Rectal smooth muscle tissue (tissue), 1 donor: ENCODE measurements around the gene CTNND2.
"Not testable (repeated sequence)": the region's sequence is repeated elsewhere in the genome, so short reads cannot be mapped to it uniquely, and the experiment has no call there.

Experiments used
- H3K27ac ChIP-seq: one replicate; pipeline ENCODE4 v1.7.0; 2013; ENCODE audit warnings: low read depth, low read length, inconsistent platforms
- H3K27me3 ChIP-seq: one replicate; pipeline ENCODE4 v1.7.0; 2013; ENCODE audit warnings: low read length; ENCODE audit not compliant: control insufficient read depth, insufficient read depth
- H3K36me3 ChIP-seq: one replicate; pipeline ENCODE4 v1.7.0; 2013; ENCODE audit warnings: low read length; ENCODE audit not compliant: control insufficient read depth, insufficient read depth
- H3K4me1 ChIP-seq: one replicate; pipeline ENCODE4 v1.7.0; 2013; ENCODE audit warnings: low read length; ENCODE audit not compliant: control insufficient read depth, insufficient read depth
- H3K4me3 ChIP-seq: one replicate; pipeline ENCODE4 v1.7.0; 2013; ENCODE audit warnings: low read length
- H3K9ac ChIP-seq: one replicate; pipeline ENCODE4 v1.7.0; 2013; ENCODE audit warnings: low read length

The CTNND2 gene

DNA sequence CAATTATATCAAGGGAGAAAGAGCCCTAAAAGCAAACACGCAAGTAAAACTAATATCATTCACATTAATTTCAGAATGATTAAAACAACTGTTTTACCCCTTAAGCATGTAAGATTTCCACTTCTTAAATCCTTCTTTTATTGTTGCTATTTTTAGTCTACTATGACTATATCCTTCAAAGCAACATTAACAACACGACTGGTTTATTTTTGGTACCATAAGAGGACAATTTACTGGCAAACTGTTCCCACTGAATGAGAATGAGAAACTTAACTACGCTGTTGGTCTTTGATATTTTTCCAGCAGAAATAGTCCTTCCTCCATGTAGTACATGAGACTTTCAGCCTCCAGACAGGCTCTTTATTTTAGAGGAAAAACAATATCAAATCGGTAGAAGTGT, 281.5 kb downstream of the CTNND2 start:
- H3K4me3 ChIP-seq, result no peak overlapping the region
- no peaks in the 10 kb centered on the region for H3K27me3 ChIP-seq
- H3K9ac ChIP-seq, result no peak overlapping the region
- H3K36me3 ChIP-seq, result no peaks in the 10 kb centered on the region
- no peaks in the 10 kb centered on the region for H3K4me1 ChIP-seq
- no peak overlapping the region for H3K27ac ChIP-seq

DNA sequence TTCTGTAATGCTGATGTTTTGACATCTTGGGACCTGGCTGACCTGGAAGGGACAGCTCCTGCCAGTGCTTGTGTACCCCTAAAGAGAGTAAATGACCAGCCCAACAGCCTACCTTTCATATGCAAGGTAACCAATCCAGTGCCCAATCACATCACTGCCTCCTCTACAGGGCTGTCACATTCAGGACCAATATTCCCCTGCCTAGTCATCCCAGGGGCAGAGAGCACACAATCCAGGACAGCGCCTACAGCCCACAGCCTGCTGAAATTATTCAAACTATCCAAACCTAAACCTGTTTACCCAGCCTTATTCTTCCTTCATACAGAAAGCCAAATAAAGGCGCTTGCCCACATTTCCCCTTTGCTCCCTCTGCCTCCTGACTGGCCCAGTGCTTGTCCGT, 284.1 kb downstream of the CTNND2 start:
- no peak overlapping the region for H3K4me3 ChIP-seq
- no peak overlapping the region for H3K27ac ChIP-seq
- no peaks in the 10 kb centered on the region for H3K4me1 ChIP-seq
- H3K36me3 ChIP-seq, result no peaks in the 10 kb centered on the region
- no peak overlapping the region for H3K9ac ChIP-seq
- H3K27me3 ChIP-seq, result no peaks in the 10 kb centered on the region

DNA sequence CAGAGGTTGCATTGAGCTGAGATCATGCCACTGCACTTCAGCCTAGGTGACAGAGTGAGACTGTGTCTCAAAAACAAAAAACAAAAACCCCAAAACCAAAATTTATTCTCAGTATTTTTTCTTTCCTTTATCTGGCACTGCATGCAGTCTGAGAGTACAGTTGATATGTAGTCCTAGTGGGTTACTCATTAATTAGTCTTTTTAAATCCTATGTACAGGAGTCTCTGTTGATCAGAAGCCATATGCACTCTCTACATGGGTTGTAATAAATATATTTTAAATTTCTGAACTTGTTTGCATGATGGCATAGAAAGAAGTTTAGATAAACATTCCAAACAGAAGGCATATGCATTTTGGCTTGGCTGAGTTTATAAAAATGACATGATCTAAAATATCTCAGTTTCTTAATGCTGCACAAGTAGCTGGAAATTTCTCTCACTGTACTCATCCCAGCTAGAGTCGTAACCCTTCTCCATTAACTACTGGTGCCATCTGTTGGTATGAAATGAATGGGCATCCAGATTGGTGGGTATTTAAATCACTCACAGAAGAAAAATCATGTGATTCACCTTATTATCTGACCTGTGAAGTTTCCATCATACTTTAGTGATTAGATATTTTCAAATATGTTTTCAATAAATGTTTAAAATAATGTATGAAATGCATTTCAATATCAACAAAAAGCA, 284.8 kb downstream of the CTNND2 start:
- Histone ChIP-seq H3K4me3 (no peak overlapping the region), H3K27ac (no peak overlapping the region), H3K36me3 (no peaks in the 10 kb centered on the region), H3K4me1 (no peaks in the 10 kb centered on the region), H3K9ac (no peak overlapping the region), H3K27me3 (no peaks in the 10 kb centered on the region)

DNA sequence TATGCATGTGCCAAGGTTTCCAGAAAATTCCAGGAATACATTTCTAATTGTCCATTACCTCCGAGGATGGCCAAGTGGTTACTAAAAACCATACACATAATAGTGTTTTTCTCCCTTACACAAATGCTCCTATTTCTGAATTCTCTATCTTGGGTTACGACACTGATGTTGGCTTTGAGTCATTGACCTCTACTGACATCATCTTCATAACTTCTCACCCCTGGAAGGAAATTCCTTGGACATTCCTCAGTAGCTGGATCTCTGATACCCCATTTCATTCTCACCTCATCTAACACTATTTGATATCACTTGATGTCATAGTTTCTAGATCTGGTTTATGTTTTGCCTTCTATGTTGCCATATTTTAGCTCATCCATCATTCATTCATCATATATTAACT, 287.2 kb downstream of the CTNND2 start:
- Histone ChIP-seq H3K9ac (no peak overlapping the region), H3K36me3 (no peaks in the 10 kb centered on the region), H3K27ac (no peak overlapping the region), H3K27me3 (no peaks in the 10 kb centered on the region), H3K4me3 (no peak overlapping the region), H3K4me1 (no peaks in the 10 kb centered on the region)

DNA sequence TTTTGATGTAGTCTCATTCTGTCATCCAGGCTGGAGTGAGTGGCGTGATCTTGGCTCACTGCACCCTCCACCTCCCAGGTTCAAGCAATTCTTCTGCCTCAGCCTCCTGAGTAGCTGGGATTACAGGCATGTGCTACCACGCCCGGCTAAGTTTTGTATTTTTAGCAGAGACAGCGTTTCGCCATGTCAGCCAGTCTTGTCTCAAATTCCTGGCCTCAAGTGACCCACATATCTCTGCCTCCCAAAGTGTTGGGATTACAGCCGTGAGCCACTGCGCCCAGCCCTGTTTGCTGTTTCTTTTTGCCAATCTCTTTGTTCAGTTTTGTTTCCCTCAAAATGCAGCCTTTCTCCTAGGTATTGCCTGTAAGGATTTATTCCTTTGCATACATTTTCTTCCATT, 287.6 kb downstream of the CTNND2 start:
- not testable (repeated sequence) for H3K27ac ChIP-seq, H3K27me3 ChIP-seq, H3K9ac ChIP-seq, H3K4me1 ChIP-seq, H3K4me3 ChIP-seq, H3K36me3 ChIP-seq

DNA sequence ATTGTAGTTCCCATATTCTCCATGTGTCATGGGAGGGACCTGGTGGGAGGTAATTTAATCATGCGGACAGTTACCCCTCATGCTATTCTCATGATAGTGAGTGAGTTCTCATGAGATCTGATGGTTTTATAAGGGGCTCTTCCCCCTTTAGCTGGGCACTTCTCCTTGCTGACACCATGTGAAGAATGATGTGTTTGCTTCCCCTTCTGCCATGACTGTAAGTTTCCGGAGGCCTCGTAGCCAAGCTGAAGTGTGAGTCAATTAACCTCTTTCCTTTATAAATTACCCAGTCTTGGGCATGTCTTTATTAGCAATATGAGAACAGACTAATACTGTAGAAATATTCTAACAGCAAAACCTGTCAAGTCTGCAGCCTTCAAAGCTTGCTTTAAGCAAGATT, 293.2 kb downstream of the CTNND2 start:
- no peak overlapping the region for H3K9ac ChIP-seq
- H3K4me1 ChIP-seq, result no peaks in the 10 kb centered on the region
- no peak overlapping the region for H3K4me3 ChIP-seq
- no peaks in the 10 kb centered on the region for H3K27me3 ChIP-seq
- no peaks in the 10 kb centered on the region for H3K36me3 ChIP-seq
- H3K27ac ChIP-seq, result no peak overlapping the region

DNA sequence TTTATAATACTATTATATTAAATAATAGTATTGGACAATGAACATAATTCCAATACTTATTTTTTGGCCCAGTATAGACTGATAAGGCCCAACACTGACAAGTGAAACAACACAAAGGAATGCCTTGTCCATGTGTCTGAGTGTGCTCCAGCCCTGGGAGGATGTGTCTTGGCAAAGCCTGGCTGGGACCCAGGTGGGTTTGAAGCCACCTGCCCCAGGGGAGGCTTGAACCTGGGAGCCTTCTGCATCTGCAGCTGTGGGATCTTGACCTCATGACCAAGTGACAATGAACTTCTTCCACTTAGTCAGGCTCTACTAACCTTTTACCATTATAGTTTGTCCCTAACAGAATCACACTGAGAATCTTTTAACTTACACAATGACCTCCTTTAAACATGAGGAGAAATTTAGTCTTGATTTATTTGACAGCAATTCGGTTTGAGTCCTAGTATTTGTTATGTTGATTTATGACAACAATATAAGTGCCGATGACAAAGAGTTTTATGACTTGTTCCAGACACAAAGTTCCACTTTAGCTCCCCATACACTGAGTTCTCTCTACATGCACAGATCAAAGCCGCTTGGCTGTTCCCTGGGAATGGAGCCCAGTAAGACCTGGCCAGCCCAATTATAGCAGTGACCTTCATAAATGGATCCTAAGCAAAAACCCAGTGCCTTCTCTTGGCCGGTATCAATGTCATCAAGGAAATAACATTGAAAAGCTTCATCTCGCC, 294.5 kb downstream of the CTNND2 start:
- H3K4me1 ChIP-seq, result no peaks in the 10 kb centered on the region
- H3K27ac ChIP-seq, result no peak overlapping the region
- no peak overlapping the region for H3K9ac ChIP-seq
- no peak overlapping the region for H3K4me3 ChIP-seq
- no peaks in the 10 kb centered on the region for H3K36me3 ChIP-seq
- no peaks in the 10 kb centered on the region for H3K27me3 ChIP-seq

DNA sequence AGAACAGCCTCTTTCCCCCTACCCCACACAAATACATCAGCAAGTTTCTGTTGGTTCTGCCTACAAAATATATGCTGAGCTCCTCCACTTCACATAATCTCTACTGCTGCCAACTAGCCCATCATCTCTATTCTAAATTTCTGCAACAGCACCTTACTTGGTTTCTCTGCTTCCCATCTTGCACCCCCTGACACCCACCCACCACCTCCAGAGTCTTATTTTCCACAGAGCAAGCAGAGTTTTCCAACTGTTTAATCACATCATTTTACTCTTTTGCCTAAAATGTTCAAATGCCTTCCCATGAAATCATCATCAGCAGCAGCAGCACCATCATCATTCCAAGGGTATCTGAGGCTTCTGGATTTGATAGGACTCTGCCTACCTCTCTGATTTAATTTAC, 295.7 kb downstream of the CTNND2 start:
- no peak overlapping the region for H3K9ac ChIP-seq

DNA sequence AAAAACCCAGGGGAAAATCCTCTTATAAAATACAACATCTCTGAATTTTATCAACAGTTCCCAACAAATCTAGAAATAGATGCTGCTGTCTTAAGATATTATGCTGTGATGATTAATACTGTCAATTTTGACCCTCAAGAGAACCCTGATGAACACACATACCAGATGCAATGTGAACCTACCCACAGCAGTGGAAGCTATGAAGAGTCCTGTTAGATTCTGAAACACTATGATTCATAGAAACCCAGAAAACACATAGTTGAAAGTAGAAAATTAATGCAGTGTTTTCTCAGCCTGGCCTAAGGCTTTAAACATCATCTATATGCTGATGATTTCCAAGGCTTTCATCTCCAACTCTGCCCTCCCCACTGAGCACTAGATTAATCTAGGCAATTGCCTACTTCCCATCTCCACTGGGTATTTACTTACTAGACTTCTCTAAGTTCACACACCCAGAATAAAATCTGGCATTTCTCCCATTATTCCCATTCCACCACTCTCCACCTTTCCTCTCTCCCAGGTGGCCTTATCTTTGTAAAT, 296.2 kb downstream of the CTNND2 start:
- no peak overlapping the region for H3K9ac ChIP-seq
- H3K36me3 ChIP-seq, result no peaks in the 10 kb centered on the region
- no peak overlapping the region for H3K4me3 ChIP-seq
- H3K27ac ChIP-seq, result no peak overlapping the region
- H3K4me1 ChIP-seq, result no peaks in the 10 kb centered on the region
- H3K27me3 ChIP-seq, result no peaks in the 10 kb centered on the region

More for the DNA sequence above, 295.7 kb downstream of the CTNND2 start:
- no peaks in the 10 kb centered on the region for H3K36me3 ChIP-seq
- H3K27ac ChIP-seq, result no peak overlapping the region
- H3K4me1 ChIP-seq, result no peaks in the 10 kb centered on the region
- H3K4me3 ChIP-seq, result no peak overlapping the region
- H3K27me3 ChIP-seq, result no peaks in the 10 kb centered on the region

DNA sequence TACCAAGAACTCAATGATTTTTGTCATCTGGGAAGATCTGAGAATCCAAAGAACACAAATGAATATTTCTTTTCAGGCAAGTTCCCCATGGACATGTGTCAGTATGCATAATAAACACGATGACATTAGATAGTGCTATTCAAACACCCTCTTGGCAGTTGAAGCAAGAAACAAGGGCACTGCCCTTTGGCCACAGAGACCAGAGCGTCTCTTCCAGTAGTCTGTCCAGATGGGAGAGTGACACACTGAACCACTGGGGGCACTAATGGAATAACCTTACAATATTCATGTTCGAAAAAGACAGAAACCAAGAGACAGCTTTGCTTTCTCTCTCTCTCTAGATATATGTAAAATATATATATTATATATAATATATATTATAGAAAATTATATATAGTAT, 301.9 kb downstream of the CTNND2 start:
- Histone ChIP-seq H3K4me3 (no peak overlapping the region), H3K9ac (no peak overlapping the region), H3K36me3 (no peaks in the 10 kb centered on the region), H3K27ac (no peak overlapping the region), H3K27me3 (no peaks in the 10 kb centered on the region), H3K4me1 (no peaks in the 10 kb centered on the region)

DNA sequence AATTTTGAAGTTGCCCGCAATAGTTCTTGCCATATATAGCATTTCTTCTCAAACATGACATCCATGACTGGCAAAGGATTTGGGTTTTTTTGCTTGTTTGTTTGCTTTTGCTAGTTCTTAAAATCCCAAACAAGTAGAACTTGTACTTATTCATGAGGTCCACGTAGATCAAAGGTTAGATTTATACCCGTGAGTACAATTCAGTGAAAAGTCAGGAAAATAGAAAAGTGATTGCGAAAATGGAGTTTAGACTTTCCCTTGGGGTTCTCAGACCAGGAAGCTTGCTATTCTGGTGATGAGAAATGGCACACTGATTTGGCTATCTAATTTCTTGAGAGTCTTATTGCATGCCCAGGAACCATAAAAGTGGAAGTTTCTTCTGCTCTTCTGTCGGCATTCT, 304.7 kb downstream of the CTNND2 start:
- H3K27me3 ChIP-seq, result no peaks in the 10 kb centered on the region
- no peak overlapping the region for H3K9ac ChIP-seq
- H3K36me3 ChIP-seq, result no peaks in the 10 kb centered on the region

DNA sequence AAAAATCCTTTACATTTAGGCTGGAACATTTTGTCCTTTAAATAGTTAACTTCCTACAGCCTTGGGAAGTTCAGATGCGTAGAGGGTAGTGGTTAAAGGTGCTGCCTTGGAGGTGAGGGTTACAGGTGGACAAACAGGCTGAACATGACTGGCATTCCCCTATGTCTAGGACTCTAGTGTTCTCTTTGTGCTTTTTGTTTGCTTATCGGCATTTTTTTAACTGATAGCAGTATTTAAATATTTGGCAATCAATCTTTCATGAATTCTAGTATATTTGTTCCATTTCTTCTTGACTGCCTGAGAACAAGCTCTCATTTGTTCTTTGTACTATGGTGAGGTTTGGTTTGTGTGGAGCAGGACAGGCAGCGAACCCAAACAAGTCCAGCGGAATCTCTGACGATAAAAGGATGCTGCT, 307.6 kb downstream of the CTNND2 start:
- H3K36me3 ChIP-seq, result no peaks in the 10 kb centered on the region
- no peak overlapping the region for H3K9ac ChIP-seq
- no peaks in the 10 kb centered on the region for H3K27me3 ChIP-seq
- no peaks in the 10 kb centered on the region for H3K4me1 ChIP-seq
- H3K4me3 ChIP-seq, result no peak overlapping the region
- no peak overlapping the region for H3K27ac ChIP-seq

More for the DNA sequence above, 304.7 kb downstream of the CTNND2 start:
- H3K4me3 ChIP-seq, result no peak overlapping the region
- no peak overlapping the region for H3K27ac ChIP-seq
- H3K4me1 ChIP-seq, result no peaks in the 10 kb centered on the region

DNA sequence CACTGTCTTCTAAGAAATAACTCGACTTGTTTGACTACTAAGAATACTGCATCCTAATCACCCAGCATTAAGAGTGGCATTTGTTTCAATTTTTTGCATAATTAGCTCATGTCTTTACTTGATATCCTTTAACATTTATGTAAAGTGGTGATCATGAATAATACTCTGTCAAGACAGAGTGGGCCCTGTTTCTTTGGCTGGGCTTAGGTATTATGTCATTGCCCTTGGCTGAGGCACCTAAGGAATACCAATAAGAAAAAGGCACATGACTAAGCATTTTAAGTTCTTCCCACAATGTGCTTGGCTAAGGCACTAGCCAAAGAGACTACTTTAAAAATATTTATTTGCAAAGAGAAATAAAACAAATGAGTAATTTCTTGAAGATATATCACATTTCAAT, 308.1 kb downstream of the CTNND2 start:
- Histone ChIP-seq H3K4me1 (no peaks in the 10 kb centered on the region), H3K27ac (no peak overlapping the region), H3K36me3 (no peaks in the 10 kb centered on the region), H3K4me3 (no peak overlapping the region), H3K27me3 (no peaks in the 10 kb centered on the region), H3K9ac (no peak overlapping the region)
